Measurements from ENCODE around the gene C1orf105. TPM values are rescaled to one million over a fixed set of nuclear protein-coding genes. Genes with fewer than 3 reads are reported as not detected.

C1orf105 gene
- polyA plus RNA-seq, 1 of the 3 experiments (the other 2 are of a cell fraction), result not detected

DNA sequence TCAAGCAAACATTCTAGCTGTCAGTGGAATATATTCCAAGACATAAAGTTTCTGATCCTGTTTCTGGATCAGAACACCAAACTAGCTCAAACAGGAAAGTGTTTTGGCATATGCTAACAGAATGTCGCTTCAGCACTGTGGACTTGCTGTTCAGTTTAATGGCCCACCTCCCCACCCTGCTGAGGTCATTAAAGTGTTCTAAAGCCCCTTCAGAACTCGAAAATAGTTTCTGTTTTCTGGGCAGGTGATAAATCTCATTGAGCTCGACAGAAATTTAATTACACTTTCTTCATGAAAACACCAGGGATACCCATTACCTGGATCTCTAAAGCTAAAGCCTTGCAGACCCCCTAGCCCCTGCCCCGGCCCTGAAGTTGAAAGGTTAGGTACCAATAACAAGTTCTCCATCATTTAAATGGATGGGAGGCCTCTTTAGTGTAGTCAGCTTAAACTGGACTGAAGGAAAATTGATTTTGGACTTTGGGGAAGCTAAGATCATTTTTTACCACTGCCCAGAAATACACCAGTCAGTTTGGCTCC, 3.9 kb upstream of the C1orf105 start:
- Histone ChIP-seq H3K9ac (no peak overlapping the region), H3K36me3 (replicated peaks in 1 of 2; ENCODE audit: control insufficient read depth in 1 of 2, insufficient read depth in 2 of 2, low read length in 1 of 2) (peaks cover 0 to under 1% of the 10 kb centered on the region in 2 experiments), H3K4me2 (no peak overlapping the region), H3F3A (replicated peaks; ENCODE audit: insufficient read depth) (peaks cover 8% of the 10 kb centered on the region), H3K4me1 (ENCODE audit: control insufficient read depth in 1 of 2, insufficient read depth in 2 of 2, low read depth in 1 of 2, low read length in 1 of 2) (no peaks in the 10 kb centered on the region), H3K27me3 (ENCODE audit: insufficient read depth) (no peaks in the 10 kb centered on the region), H3K9me3 (no peaks in the 10 kb centered on the region), H3K9me2 (no peaks in the 10 kb centered on the region), H2AFZ (ENCODE audit: low read depth) (no peak overlapping the region), H4K20me1 (ENCODE audit: insufficient read depth) (no peaks in the 10 kb centered on the region), H3K27ac (ENCODE audit: low read depth in 2 of 2, low read length in 1 of 2) (no peak overlapping the region), H3K4me3 (ENCODE audit: low read depth in 2 of 2, low read length in 1 of 2) (no peak overlapping the region), H3K79me2 (ENCODE audit: insufficient read depth) (no peaks in the 10 kb centered on the region)
- 71% methylated on average over 4 of the region's 4 CpGs for WGBS (ENCODE audit: low lambda C conversion rate)
- no peak for DNase-seq
- ChIA-PET POLR2A (no interaction called here), CTCF (interaction anchor here (1.0 to 2.9 kb wide), 5 partner anchors 11 to 414 kb away, joined by 3 to 10 read pairs (median 5); partner anchors contain the start of gene PIGC)
- TF ChIP-seq, protein P1, sequence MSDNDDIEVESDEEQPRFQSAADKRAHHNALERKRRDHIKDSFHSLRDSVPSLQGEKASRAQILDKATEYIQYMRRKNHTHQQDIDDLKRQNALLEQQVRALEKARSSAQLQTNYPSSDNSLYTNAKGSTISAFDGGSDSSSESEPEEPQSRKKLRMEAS (IDR thresholded peaks at IDR 0.05; ENCODE audit: low read depth), result no peak
- TF ChIP-seq POLR2AphosphoS5 (IDR thresholded peaks at IDR 0.05; ENCODE audit: low read depth, low read length) (no peak), SMC3 (IDR thresholded peaks at IDR 0.05; ENCODE audit: low read depth, low read length) (no peak), TEAD4 (IDR thresholded peaks at IDR 0.05; ENCODE audit: borderline replicate concordance, insufficient read depth) (no peak), RCOR1 (IDR thresholded peaks at IDR 0.05; ENCODE audit: low read length) (no peak), FOSL2 (IDR thresholded peaks at IDR 0.05; ENCODE audit: borderline replicate concordance, low read depth) (no peak), CHD2 (IDR thresholded peaks at IDR 0.05; ENCODE audit: low read length, partially characterized antibody) (no peak), GABPA (IDR thresholded peaks at IDR 0.05; ENCODE audit: low read depth) (no peak), TAF1 (IDR thresholded peaks at IDR 0.05; ENCODE audit: borderline replicate concordance, low read depth, low read length) (no peak), NFIC (IDR thresholded peaks at IDR 0.05; ENCODE audit: borderline replicate concordance) (no peak), RAD21 (IDR thresholded peaks at IDR 0.05; ENCODE audit: low read length) (no peak), MXI1 (IDR thresholded peaks at IDR 0.05; ENCODE audit: low read depth, low read length) (no peak), GATA2 (CRISPR knock-in tag; IDR thresholded peaks at IDR 0.05) (no peak), YY1 (IDR thresholded peaks at IDR 0.05; ENCODE audit: low read depth) (no peak)
- TF ChIP-seq, protein P2, sequence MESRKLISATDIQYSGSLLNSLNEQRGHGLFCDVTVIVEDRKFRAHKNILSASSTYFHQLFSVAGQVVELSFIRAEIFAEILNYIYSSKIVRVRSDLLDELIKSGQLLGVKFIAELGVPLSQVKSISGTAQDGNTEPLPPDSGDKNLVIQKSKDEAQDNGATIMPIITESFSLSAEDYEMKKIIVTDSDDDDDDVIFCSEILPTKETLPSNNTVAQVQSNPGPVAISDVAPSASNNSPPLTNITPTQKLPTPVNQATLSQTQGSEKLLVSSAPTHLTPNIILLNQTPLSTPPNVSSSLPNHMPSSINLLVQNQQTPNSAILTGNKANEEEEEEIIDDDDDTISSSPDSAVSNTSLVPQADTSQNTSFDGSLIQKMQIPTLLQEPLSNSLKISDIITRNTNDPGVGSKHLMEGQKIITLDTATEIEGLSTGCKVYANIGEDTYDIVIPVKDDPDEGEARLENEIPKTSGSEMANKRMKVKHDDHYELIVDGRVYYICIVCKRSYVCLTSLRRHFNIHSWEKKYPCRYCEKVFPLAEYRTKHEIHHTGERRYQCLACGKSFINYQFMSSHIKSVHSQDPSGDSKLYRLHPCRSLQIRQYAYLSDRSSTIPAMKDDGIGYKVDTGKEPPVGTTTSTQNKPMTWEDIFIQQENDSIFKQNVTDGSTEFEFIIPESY (IDR thresholded peaks at IDR 0.05; ENCODE audit: borderline replicate concordance, low read depth), result no peak
- TF ChIP-seq, protein P3, sequence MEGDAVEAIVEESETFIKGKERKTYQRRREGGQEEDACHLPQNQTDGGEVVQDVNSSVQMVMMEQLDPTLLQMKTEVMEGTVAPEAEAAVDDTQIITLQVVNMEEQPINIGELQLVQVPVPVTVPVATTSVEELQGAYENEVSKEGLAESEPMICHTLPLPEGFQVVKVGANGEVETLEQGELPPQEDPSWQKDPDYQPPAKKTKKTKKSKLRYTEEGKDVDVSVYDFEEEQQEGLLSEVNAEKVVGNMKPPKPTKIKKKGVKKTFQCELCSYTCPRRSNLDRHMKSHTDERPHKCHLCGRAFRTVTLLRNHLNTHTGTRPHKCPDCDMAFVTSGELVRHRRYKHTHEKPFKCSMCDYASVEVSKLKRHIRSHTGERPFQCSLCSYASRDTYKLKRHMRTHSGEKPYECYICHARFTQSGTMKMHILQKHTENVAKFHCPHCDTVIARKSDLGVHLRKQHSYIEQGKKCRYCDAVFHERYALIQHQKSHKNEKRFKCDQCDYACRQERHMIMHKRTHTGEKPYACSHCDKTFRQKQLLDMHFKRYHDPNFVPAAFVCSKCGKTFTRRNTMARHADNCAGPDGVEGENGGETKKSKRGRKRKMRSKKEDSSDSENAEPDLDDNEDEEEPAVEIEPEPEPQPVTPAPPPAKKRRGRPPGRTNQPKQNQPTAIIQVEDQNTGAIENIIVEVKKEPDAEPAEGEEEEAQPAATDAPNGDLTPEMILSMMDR (IDR thresholded peaks at IDR 0.05), result no peak
- TF ChIP-seq, protein P4, sequence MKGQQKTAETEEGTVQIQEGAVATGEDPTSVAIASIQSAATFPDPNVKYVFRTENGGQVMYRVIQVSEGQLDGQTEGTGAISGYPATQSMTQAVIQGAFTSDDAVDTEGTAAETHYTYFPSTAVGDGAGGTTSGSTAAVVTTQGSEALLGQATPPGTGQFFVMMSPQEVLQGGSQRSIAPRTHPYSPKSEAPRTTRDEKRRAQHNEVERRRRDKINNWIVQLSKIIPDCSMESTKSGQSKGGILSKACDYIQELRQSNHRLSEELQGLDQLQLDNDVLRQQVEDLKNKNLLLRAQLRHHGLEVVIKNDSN (IDR thresholded peaks at IDR 0.05; ENCODE audit: borderline replicate concordance, low read depth), result no peak

All from SK-N-SH (cell line).